ENCODE results near the gene FAAH2. TPM values are rescaled to one million over a fixed set of nuclear protein-coding genes. Genes with fewer than 3 reads are reported as not detected.

Gene FAAH2
- total and polyA plus RNA-seq, 9 of the 15 experiments (the other 6 are each of a cell fraction or from before 2014, with no cell fraction given): 0.07 to 1.1 (median 0.47) TPM

DNA sequence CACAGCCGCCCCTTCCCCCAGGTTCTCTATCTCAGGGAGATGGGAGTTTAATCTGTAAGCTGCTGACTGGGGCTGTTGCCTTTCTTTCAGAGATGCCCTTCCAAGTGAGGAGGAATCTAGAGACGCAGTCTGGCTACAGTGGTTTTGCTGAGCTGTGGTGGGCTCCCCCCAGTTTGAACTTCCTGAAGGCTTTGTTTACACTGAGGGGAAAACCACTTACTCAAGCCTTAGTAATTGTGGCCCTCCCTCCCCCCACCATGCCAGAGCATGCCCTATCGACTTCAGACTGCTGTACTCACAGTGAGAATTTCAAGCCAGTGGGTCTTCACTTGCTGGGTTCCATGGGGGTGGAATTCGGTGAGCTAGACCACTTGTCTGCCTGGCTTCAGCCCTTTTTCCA is 131.3 kb downstream of the FAAH2 start (continued):
- TF ChIP-seq, protein P1, sequence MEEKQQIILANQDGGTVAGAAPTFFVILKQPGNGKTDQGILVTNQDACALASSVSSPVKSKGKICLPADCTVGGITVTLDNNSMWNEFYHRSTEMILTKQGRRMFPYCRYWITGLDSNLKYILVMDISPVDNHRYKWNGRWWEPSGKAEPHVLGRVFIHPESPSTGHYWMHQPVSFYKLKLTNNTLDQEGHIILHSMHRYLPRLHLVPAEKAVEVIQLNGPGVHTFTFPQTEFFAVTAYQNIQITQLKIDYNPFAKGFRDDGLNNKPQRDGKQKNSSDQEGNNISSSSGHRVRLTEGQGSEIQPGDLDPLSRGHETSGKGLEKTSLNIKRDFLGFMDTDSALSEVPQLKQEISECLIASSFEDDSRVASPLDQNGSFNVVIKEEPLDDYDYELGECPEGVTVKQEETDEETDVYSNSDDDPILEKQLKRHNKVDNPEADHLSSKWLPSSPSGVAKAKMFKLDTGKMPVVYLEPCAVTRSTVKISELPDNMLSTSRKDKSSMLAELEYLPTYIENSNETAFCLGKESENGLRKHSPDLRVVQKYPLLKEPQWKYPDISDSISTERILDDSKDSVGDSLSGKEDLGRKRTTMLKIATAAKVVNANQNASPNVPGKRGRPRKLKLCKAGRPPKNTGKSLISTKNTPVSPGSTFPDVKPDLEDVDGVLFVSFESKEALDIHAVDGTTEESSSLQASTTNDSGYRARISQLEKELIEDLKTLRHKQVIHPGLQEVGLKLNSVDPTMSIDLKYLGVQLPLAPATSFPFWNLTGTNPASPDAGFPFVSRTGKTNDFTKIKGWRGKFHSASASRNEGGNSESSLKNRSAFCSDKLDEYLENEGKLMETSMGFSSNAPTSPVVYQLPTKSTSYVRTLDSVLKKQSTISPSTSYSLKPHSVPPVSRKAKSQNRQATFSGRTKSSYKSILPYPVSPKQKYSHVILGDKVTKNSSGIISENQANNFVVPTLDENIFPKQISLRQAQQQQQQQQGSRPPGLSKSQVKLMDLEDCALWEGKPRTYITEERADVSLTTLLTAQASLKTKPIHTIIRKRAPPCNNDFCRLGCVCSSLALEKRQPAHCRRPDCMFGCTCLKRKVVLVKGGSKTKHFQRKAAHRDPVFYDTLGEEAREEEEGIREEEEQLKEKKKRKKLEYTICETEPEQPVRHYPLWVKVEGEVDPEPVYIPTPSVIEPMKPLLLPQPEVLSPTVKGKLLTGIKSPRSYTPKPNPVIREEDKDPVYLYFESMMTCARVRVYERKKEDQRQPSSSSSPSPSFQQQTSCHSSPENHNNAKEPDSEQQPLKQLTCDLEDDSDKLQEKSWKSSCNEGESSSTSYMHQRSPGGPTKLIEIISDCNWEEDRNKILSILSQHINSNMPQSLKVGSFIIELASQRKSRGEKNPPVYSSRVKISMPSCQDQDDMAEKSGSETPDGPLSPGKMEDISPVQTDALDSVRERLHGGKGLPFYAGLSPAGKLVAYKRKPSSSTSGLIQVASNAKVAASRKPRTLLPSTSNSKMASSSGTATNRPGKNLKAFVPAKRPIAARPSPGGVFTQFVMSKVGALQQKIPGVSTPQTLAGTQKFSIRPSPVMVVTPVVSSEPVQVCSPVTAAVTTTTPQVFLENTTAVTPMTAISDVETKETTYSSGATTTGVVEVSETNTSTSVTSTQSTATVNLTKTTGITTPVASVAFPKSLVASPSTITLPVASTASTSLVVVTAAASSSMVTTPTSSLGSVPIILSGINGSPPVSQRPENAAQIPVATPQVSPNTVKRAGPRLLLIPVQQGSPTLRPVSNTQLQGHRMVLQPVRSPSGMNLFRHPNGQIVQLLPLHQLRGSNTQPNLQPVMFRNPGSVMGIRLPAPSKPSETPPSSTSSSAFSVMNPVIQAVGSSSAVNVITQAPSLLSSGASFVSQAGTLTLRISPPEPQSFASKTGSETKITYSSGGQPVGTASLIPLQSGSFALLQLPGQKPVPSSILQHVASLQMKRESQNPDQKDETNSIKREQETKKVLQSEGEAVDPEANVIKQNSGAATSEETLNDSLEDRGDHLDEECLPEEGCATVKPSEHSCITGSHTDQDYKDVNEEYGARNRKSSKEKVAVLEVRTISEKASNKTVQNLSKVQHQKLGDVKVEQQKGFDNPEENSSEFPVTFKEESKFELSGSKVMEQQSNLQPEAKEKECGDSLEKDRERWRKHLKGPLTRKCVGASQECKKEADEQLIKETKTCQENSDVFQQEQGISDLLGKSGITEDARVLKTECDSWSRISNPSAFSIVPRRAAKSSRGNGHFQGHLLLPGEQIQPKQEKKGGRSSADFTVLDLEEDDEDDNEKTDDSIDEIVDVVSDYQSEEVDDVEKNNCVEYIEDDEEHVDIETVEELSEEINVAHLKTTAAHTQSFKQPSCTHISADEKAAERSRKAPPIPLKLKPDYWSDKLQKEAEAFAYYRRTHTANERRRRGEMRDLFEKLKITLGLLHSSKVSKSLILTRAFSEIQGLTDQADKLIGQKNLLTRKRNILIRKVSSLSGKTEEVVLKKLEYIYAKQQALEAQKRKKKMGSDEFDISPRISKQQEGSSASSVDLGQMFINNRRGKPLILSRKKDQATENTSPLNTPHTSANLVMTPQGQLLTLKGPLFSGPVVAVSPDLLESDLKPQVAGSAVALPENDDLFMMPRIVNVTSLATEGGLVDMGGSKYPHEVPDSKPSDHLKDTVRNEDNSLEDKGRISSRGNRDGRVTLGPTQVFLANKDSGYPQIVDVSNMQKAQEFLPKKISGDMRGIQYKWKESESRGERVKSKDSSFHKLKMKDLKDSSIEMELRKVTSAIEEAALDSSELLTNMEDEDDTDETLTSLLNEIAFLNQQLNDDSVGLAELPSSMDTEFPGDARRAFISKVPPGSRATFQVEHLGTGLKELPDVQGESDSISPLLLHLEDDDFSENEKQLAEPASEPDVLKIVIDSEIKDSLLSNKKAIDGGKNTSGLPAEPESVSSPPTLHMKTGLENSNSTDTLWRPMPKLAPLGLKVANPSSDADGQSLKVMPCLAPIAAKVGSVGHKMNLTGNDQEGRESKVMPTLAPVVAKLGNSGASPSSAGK (IDR thresholded peaks at IDR 0.05): no peak
- TF ChIP-seq CEBPG (CRISPR knock-in tag; IDR thresholded peaks at IDR 0.05): no peak
- no peak for TF ChIP-seq CEBPG (tag; conservative IDR thresholded peaks at IDR 0.05 in 1 of 2, IDR thresholded peaks at IDR 0.05 in 1 of 2)
- TF ChIP-seq, protein P2, sequence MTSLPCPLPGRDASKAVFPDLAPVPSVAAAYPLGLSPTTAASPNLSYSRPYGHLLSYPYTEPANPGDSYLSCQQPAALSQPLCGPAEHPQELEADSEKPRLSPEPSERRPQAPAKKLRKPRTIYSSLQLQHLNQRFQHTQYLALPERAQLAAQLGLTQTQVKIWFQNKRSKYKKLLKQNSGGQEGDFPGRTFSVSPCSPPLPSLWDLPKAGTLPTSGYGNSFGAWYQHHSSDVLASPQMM (CRISPR knock-in tag; IDR thresholded peaks at IDR 0.05): no peak
- TF ChIP-seq, protein P3, sequence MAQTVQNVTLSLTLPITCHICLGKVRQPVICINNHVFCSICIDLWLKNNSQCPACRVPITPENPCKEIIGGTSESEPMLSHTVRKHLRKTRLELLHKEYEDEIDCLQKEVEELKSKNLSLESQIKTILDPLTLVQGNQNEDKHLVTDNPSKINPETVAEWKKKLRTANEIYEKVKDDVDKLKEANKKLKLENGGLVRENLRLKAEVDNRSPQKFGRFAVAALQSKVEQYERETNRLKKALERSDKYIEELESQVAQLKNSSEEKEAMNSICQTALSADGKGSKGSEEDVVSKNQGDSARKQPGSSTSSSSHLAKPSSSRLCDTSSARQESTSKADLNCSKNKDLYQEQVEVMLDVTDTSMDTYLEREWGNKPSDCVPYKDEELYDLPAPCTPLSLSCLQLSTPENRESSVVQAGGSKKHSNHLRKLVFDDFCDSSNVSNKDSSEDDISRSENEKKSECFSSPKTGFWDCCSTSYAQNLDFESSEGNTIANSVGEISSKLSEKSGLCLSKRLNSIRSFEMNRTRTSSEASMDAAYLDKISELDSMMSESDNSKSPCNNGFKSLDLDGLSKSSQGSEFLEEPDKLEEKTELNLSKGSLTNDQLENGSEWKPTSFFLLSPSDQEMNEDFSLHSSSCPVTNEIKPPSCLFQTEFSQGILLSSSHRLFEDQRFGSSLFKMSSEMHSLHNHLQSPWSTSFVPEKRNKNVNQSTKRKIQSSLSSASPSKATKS (CRISPR knock-in tag; IDR thresholded peaks at IDR 0.05): no peak
- TF ChIP-seq, protein P4, sequence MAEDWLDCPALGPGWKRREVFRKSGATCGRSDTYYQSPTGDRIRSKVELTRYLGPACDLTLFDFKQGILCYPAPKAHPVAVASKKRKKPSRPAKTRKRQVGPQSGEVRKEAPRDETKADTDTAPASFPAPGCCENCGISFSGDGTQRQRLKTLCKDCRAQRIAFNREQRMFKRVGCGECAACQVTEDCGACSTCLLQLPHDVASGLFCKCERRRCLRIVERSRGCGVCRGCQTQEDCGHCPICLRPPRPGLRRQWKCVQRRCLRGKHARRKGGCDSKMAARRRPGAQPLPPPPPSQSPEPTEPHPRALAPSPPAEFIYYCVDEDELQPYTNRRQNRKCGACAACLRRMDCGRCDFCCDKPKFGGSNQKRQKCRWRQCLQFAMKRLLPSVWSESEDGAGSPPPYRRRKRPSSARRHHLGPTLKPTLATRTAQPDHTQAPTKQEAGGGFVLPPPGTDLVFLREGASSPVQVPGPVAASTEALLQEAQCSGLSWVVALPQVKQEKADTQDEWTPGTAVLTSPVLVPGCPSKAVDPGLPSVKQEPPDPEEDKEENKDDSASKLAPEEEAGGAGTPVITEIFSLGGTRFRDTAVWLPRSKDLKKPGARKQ (CRISPR knock-in tag; IDR thresholded peaks at IDR 0.05): no peak
- no peak for TF ChIP-seq CBFA2T2 (conservative IDR thresholded peaks at IDR 0.05)
- no peak for TF ChIP-seq ZNF444 (CRISPR knock-in tag; IDR thresholded peaks at IDR 0.05)

Data from K562 (cell line).